ENCODE results near the gene HOXC10. TPM values are rescaled to one million over a fixed set of nuclear protein-coding genes. Genes with fewer than 3 reads are reported as not detected.

Gene HOXC10
- polyA plus RNA-seq, 4 donors: 53.9 to 75.6 (median 65.7) TPM

DNA sequence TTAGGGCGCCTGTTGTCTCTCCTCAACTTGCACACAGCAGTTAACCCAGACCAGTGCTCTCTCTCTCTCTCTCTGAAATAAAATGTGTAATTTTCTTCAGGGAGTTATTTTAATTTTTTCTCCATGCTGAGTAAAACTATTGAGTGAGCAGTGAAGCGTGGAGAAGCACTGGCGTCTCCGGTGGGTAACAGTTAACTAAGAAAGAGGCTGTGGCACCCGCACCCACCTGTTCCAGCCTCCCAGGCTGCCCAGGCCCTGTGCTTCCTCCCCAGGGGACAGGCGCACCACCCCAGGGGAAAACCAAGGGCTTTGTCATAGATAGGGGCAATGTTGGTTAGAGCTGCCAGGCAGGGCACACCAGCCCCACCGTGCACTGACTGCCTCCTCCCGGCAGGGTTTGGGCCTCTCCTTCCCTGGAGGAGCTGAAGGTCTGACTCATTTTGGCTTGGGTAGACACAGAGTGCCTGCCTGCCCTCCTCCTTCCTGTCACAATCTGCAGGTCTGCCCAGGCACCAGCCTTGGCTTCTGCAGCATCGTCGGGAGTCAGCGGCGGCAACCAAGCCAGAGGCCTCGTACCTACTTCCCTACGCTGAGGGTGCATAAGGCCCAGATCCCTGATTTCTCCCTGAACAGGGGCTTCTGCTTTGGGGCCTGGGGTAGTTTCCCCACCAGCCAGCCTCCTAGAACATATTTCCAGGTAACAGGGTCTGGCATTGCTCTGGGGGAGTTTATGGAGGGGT lies 51.8 kb downstream of the HOXC10 start:
- no peak for DNase-seq (ENCODE audit: low read depth in 4 of 4, low spot score in 2 of 4)

DNA sequence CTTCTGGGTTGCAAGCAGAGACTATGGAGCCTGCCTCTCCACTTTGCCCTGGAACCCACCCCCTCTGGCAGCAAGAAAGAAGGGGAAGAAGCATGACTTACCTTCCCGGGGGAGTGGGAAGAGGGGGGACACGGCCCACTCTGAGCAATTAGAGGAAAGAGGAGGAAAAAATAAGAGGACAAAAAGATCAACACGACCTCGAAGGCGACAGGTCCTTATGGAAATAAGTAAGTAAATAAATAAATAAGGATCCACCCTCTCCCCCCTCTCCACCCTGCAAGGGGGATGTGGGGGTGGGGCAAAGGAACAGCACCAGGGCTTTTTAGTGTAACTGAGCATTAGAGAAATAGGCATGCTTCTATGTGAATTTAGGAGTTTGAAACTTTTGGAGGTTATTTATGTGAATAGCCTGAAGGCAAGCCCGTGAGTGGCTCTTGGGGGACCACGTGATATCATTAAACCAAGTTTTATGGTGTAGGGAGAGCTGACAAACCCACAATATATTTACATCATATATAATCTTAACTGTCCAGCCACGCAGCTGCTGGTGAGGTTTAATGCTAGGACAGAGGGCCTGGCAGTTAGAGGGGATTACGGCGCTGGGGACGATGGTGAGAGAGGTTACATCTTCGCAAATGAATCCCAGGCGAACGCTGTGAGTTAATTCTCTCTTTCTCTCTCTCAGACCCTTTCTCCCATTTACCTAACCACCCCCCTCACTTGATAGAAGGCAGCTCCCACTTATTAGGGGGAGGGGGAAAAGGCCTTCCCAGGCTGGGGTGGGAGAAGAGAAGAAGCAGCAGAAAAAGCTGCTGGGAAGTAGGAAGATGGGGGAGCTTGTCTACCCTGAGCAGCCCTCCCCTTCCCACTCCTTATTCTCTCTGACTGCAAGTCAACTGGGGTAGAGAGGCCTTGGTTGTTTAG lies 52.7 kb downstream of the HOXC10 start:
- no peak for DNase-seq (ENCODE audit: low read depth in 4 of 4, low spot score in 2 of 4)

DNA sequence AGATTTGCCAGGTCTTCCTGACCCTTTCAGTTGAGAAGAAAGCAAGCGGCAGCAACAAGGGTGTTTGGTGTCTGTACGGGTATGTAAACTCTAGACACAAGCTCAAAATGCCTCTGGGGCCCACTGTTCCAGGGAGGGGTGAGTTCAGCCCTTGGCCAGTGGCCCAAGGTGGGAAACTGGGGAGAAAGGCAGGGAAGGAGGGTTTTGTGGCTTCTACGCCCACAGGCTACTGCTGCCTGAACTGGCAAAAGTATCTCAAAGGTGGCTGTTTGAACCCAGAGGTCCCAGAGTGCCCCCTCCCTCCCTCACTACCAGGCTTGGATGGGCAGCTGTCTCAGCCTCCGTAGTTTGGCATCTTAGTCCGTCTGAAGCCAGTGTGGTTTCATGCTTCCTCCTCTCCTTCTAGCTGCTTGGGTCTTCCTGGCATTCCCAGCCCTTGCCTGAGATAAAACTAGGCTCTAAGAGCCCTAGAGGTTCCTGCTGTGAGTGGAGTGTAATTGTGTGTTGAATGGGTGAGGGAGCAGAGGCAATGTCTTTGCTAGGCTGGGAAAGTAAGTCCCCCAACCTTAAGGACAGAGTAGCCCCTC lies 53.4 kb downstream of the HOXC10 start:
- DNase-seq (ENCODE audit: low read depth in 4 of 4, low spot score in 2 of 4): no peak

DNA sequence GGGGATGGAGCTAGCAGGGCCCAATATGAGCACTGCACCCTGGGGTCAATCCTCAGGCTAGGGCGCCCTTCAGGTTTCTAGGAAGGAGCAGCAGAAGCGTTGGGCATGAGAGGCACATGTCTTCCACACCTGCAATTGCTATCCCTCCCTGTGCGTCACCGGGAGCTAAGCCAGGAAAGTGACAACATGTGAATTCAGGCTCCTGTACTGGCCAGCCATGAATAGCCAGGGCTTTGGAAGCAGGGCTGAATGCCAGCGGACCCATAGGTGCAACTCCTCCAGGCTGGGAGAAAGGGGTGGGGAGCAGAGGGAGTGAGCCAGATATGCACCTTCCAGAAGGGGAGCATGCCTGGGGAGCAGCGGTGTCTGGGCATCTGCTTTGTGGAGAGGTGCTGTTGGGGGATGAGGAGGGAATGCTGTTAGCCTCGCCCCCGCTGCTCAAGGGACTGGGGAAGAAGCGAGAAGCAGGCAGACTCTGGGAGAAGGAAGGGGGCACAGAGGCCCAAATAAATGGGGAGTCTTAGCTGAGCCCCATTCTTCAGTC lies 54.0 kb downstream of the HOXC10 start:
- no peak for DNase-seq (ENCODE audit: low read depth in 4 of 4, low spot score in 2 of 4)

DNA sequence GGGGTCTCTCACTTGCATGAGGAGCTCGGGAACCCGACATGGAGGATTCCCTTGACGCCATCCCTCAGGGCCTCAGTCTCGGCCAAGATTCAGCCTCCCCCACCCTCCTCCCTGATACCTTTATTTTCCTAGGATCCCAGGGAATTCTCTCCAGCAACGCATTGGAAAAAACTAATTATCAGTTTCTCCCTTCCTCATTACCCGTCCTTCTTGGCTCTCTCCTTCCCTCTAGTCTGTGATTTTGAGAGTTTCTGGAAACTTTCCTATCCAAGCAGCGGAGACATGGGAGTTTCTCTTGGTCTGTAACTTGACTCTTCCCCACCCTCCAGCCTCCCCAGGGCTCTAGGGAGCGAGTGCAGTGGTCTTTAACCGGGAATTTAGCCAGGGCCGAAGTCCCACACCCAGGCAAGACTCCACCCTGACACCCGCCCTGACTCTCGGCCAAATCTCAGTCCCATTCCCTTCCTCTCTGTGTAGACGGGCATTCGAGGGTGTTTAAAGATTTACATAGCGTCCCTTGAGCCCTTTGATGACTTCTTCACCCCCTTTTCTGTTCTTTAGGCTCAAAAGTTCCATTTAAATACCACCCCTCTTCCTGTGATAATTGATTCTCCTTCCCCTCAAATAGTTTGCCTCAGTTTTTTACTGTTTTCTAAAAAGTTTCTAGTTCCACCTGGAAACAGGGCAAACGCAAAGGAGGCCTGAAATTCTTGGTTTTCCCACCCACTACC lies 54.6 kb downstream of the HOXC10 start:
- DNase-seq (ENCODE audit: low read depth in 4 of 4, low spot score in 2 of 4): no peak

Other genes starting within 250 kb of the HOXC10 start
- gene CISTR, start 233.2 kb upstream of the HOXC10 start, polyA plus RNA-seq (ENCODE audit: insufficient read length in 4 of 4): under 1 TPM in 3 of 4 donors, not detected in 1; 0.24 to 0.44 (median 0.32) TPM
- not detected for gene HOXC13, start 46.3 kb upstream of the HOXC10 start, polyA plus RNA-seq (ENCODE audit: insufficient read length in 4 of 4)
- gene HOXC12, start 30.2 kb upstream of the HOXC10 start, polyA plus RNA-seq (ENCODE audit: insufficient read length in 4 of 4): not detected
- 1 to 10 TPM in 3 of 4 donors, under 1 TPM in 1; 0.96 to 3.6 (median 2.3) TPM for gene HOXC11, start 12.0 kb upstream of the HOXC10 start, polyA plus RNA-seq (ENCODE audit: insufficient read length in 4 of 4)
- 1 to 10 TPM in 3 of 4 donors, under 1 TPM in 1; 0.96 to 2.3 (median 1.8) TPM for gene HOTAIR, start 10.2 kb upstream of the HOXC10 start, polyA plus RNA-seq (ENCODE audit: insufficient read length in 4 of 4)
- 10 to 100 TPM; 19.1 to 33.6 (median 28.1) TPM for gene HOXC9, start 15.0 kb downstream of the HOXC10 start, polyA plus RNA-seq (ENCODE audit: insufficient read length in 4 of 4)
- gene HOXC8, start 23.8 kb downstream of the HOXC10 start, polyA plus RNA-seq (ENCODE audit: insufficient read length in 4 of 4): 10 to 100 TPM in 2 of 4 donors, 1 to 10 TPM in 2; 6.0 to 18.0 (median 11.0) TPM
- gene HOXC6, start 43.3 kb downstream of the HOXC10 start, polyA plus RNA-seq (ENCODE audit: insufficient read length in 4 of 4): 10 to 100 TPM; 23.8 to 49.8 (median 39.7) TPM
- gene HOXC5, start 47.9 kb downstream of the HOXC10 start, polyA plus RNA-seq (ENCODE audit: insufficient read length in 4 of 4): 1 to 10 TPM in 3 of 4 donors, under 1 TPM in 1; 0.97 to 5.7 (median 2.7) TPM
- 10 to 100 TPM; 36.1 to 74.3 (median 62.0) TPM for gene HOXC4, start 68.7 kb downstream of the HOXC10 start, polyA plus RNA-seq (ENCODE audit: insufficient read length in 4 of 4)
- 10 to 100 TPM; 30.8 to 43.3 (median 37.1) TPM for gene SMUG1, start 203.8 kb downstream of the HOXC10 start, polyA plus RNA-seq (ENCODE audit: insufficient read length in 4 of 4)

Measured in left renal cortex interstitium (tissue), 4 donors.